GM21390 (cell line): Measurements from ENCODE around the gene HTN1.
"Not testable (repeated sequence)": the region's sequence is repeated elsewhere in the genome, so short reads cannot be mapped to it uniquely, and the experiment has no call there.

Experiments
- ATAC-seq: cut with Tn5 transposase; IDR thresholded peaks from one replicate; pipeline ENCODE4 v1.9.1; 2021; ENCODE audit not compliant: unreplicated experiment

Gene HTN1

GRCh38 chr4:70050138-70050537, at the start of gene HTN1:
TSS of gene HTN1 (plus strand) at chr4:70050438. CDS start at chr4:70053077, 2,639 bp downstream.
- not testable (repeated sequence) for ATAC-seq

GRCh38 chr4:70000711-70001110, 49.5 kb upstream of the HTN1 start:
- ATAC-seq = no peak

DNA sequence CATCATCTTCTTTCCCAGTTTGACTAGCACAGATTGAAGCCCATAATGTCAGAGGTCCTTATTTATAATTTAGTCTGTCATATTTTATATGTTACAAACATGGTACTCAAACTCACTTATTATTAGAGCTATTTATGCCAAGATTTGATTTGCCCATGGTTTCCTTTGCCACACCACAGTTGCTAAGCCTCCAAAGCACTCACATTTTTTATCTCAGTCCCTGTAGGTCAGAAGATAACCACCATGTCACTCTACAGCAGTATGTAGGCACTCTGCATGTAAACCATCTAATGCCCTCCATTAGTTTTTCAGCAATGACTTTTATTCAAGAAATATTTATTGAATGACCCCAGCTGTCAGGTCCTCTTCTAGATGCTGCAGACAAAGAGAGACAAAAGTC, 47.7 kb upstream of the HTN1 start:
- ATAC-seq = no peak

- ATAC-seq = no peak
Measured at GRCh38 chr4:70008771-70009170, 41.5 kb upstream of the HTN1 start.

GRCh38 chr4:70019006-70019405, 31.2 kb upstream of the HTN1 start:
- ATAC-seq = not testable (repeated sequence)

DNA sequence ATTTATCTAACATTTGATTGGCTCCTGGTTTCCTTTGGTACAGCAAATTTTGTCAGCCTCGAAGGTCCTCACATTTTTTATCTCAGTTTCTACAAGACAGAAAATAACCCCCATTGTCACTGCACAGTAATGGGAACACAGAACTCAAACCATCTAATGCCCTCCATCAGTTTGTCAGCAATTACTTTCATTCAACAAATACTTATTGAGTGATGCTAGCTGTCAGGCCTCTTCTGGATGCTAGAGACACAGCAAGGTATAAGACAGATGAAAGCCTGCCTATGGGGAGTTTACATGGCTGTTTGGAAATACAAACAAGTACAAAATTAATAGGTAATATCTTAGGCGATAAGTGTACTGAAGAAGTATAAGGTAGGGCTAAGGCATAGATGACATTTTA, 27.0 kb upstream of the HTN1 start:
- no peak for ATAC-seq

GRCh38 chr4:70027011-70027410, 23.2 kb upstream of the HTN1 start:
- no peak for ATAC-seq

GRCh38 chr4:70028159-70028558, 22.1 kb upstream of the HTN1 start, which contains the start of gene HTN3:
TSS of gene HTN3 (plus strand) at chr4:70028459. CDS start at chr4:70030741, 2,282 bp downstream.
- ATAC-seq = not testable (repeated sequence)

- ATAC-seq = not testable (repeated sequence)
Measured at GRCh38 chr4:70037559-70037958, 12.7 kb upstream of the HTN1 start.

DNA sequence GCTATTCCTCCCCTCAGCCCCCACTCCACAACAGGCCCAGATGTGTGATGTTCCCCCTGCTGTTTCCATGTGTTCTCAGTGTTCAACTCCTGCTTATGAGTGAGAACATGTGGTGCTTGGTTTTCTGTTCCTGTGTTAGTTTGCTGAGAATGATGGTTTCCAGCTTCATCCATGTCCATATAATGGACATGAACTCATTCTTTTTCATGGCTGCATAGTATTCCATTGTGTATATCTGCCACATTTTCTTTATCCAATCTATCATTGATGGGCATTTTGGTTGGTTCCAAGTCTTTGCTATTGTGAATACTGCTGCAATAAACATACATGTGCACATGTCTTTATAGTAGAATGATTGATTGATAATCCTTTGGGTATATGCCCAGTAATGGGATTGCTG, 10.3 kb upstream of the HTN1 start:
- not testable (repeated sequence) for ATAC-seq

GRCh38 chr4:70041652-70042286, 8.5 kb upstream of the HTN1 start:
- no peak for ATAC-seq

- not testable (repeated sequence) for ATAC-seq
Measured at GRCh38 chr4:70056534-70056933, 6.3 kb downstream of the HTN1 start.

- ATAC-seq = no peak
Measured at GRCh38 chr4:70057651-70058050, 7.4 kb downstream of the HTN1 start.

DNA sequence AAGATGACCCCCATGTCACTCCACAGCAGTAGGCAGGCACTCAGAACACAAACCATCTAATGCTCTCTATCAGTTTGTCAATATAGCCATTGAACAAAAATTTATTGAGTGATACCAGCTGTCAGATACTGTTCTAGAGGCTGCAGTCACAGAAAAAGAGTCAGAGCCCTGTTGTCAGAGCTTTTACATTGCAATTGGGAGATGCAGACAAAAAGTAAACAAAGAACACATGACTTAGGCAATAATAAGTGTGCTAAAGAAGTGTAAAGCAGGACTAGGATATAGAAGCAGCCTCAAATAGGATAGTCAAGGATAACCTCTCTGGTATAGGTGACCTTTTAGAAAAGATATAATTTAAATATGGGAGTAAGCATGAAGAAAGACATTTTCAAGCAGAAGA, 8.9 kb downstream of the HTN1 start:
- ATAC-seq = no peak

DNA sequence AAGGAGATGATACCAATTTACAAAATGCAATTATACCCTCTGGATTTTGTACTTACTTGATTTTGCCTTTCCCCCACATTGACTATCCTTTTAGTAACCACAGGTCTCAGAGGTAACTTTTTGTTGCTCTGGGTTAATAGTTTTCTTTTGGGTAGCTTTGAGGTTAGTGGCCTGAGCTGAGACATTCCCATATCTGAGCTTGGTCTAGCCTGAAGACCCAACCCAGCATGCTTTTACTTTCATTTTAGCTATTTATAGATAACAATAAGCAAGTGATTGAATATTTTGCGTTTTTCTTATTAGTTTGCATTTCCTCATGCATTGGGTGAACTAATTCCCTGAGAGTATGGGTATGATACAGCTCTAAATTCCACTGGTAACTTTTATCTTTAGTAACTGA, 11.8 kb downstream of the HTN1 start:
- peak; percentile 90 for ATAC-seq

DNA sequence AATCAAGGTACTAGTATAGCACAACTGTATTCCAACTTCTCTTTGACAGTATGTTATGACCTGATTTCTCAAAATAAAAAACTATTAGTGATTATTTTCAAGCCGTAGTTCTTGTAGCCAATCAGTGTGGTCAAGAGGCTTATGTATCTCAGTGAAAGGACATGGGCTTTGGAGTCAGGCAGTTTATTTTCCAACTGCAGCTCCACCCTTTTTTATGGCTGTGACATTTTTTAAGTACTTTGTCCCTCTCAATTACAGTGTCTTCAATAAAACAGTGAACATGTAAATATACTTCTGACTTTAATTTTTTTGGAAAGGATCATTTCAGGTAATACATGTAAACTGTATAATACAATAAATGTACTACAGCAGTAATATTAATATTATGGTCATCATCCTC, 30.0 kb downstream of the HTN1 start:
- no peak for ATAC-seq

DNA sequence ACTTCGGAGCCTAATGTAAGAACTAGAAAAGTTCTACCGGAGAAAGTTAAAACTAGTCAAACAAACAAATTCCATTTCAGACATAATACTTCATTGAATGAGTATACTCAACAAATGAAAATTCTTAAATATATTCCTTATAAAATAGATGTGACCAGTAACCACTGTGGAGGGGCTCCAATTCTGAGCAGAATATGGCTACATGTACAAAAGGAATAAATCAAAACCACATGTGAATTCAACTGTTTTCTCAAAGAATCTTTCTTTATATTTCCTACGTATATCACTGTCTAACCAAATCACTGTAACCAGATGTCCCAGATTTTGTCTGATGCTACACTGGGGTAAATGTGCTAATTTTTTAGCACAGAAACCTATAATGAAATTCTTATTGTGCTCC, 49.0 kb downstream of the HTN1 start:
- ATAC-seq = no peak
